HepG2 (cell line): Measurements from ENCODE around the gene TADA2A. TPM values are rescaled to one million over a fixed set of nuclear protein-coding genes. Genes with fewer than 3 reads are reported as not detected.

Experiments
- FOXJ3 ChIP-seq: sonication (generic); formaldehyde crosslinking; IDR thresholded peaks from 2 replicates; pipeline ENCODE4 v1.4.0; 2020; ENCODE audit warnings: missing genetic modification reagents, mild to moderate bottlenecking, borderline replicate concordance
- FOXO1 ChIP-seq: sonication (generic); formaldehyde crosslinking; IDR thresholded peaks from 2 replicates; pipeline ENCODE4 v1.4.0; 2020; ENCODE audit warnings: missing genetic modification reagents
- KDM2A ChIP-seq: sonication (generic); formaldehyde crosslinking; IDR thresholded peaks from 2 replicates; pipeline ENCODE4 v1.4.0; 2020; ENCODE audit warnings: low read depth, missing genetic modification reagents, borderline replicate concordance
- RBAK ChIP-seq: sonication (generic); formaldehyde crosslinking; IDR thresholded peaks from 2 replicates; pipeline ENCODE4 v1.5.1; 2020; ENCODE audit warnings: mild to moderate bottlenecking, missing genetic modification reagents
- SMARCC2 ChIP-seq: fragments of 450-650 bp; IDR thresholded peaks from 2 replicates; pipeline ENCODE4 v1.6.1; 2017; ENCODE audit warnings: antibody characterized with exemption, mild to moderate bottlenecking
- TOE1 ChIP-seq: sonication (generic); formaldehyde crosslinking; IDR thresholded peaks from 2 replicates; pipeline ENCODE4 v1.4.0; 2020; ENCODE audit warnings: mild to moderate bottlenecking, missing genetic modification reagents
- ZNF138 ChIP-seq: sonication (generic); formaldehyde crosslinking; IDR thresholded peaks from 2 replicates; pipeline ENCODE4 v1.5.0; 2020; ENCODE audit warnings: mild to moderate bottlenecking, low read depth, missing genetic modification reagents
- ZNF274 ChIP-seq: sonication (generic); formaldehyde crosslinking; IDR thresholded peaks from 2 replicates; pipeline ENCODE4 v1.5.1; 2020; ENCODE audit warnings: mild to moderate bottlenecking, missing genetic modification reagents
- ZNF44 ChIP-seq: sonication (generic); formaldehyde crosslinking; IDR thresholded peaks from 2 replicates; pipeline ENCODE4 v1.5.1; 2020; ENCODE audit warnings: mild to moderate bottlenecking, missing genetic modification reagents
- ZNF777 ChIP-seq: sonication (generic); formaldehyde crosslinking; IDR thresholded peaks from 2 replicates; pipeline ENCODE4 v1.4.0; 2020; ENCODE audit warnings: missing genetic modification reagents
- ZUFSP ChIP-seq: sonication (generic); formaldehyde crosslinking; IDR thresholded peaks from 2 replicates; pipeline ENCODE4 v1.9.0; 2021; ENCODE audit warnings: missing genetic modification reagents, mild to moderate bottlenecking, borderline replicate concordance
- polyA plus RNA-seq, 8 experiments: library from polyadenylated mRNA; depleted of rRNA in 3 of 8; stranded (reverse) in 7 of 8; unstranded in 1 of 8; fragments of >200 nt; fragmentation: Illumina TruSeq in 4 of 8; extraction: Trizol in 4 of 8; gene quantifications; 2 replicates each; pipeline versions ENCODE4 v1.2.1 to v1.2.3, GENCODE V29; 2011 to 2016; ENCODE audit warnings: low read depth in 4 of 8, missing spikeins in 1 of 8, mixed read lengths in 1 of 8; ENCODE audit not compliant: insufficient read depth in 1 of 8
- total RNA-seq, 5 experiments: library from RNA; depleted of rRNA; stranded (reverse); fragments of >200 nt; fragmentation: Illumina TruSeq; extraction: Trizol; gene quantifications; 2 replicates each; pipeline ENCODE4 v1.2.3, GENCODE V29; 2016; ENCODE audit warnings: low read depth in 1 of 5
- TF ChIP-seq, protein P1 (sequence below): sonication (generic); formaldehyde crosslinking; IDR thresholded peaks from 2 replicates; pipeline ENCODE4 v1.9.0; 2021; ENCODE audit warnings: missing genetic modification reagents, borderline replicate concordance
- TF ChIP-seq, protein P2 (sequence below), 2 experiments: sonication (generic) in 1 of 2; formaldehyde crosslinking in 1 of 2; IDR thresholded peaks; 2 replicates each; pipeline versions ENCODE4 v1.4.0 to v1.6.1; 2016 to 2020; ENCODE audit warnings: borderline replicate concordance in 1 of 2, low read depth in 1 of 2, mild to moderate bottlenecking in 1 of 2, missing genetic modification reagents in 1 of 2
- TF ChIP-seq, protein P3 (sequence below): sonication (generic); formaldehyde crosslinking; conservative IDR thresholded peaks from 2 replicates; pipeline ENCODE4 v1.4.0; 2020; ENCODE audit warnings: missing genetic modification reagents
- TF ChIP-seq, protein P4 (sequence below): IDR thresholded peaks from 2 replicates; pipeline ENCODE4 v1.6.1; 2016; ENCODE audit warnings: low read depth, borderline replicate concordance

The TADA2A gene
- total and polyA plus RNA-seq, 2 of the 13 experiments (the other 11 are each of a cell fraction or from before 2014, with no cell fraction given): 8.0 to 14.0 TPM

- TF ChIP-seq, protein P1, sequence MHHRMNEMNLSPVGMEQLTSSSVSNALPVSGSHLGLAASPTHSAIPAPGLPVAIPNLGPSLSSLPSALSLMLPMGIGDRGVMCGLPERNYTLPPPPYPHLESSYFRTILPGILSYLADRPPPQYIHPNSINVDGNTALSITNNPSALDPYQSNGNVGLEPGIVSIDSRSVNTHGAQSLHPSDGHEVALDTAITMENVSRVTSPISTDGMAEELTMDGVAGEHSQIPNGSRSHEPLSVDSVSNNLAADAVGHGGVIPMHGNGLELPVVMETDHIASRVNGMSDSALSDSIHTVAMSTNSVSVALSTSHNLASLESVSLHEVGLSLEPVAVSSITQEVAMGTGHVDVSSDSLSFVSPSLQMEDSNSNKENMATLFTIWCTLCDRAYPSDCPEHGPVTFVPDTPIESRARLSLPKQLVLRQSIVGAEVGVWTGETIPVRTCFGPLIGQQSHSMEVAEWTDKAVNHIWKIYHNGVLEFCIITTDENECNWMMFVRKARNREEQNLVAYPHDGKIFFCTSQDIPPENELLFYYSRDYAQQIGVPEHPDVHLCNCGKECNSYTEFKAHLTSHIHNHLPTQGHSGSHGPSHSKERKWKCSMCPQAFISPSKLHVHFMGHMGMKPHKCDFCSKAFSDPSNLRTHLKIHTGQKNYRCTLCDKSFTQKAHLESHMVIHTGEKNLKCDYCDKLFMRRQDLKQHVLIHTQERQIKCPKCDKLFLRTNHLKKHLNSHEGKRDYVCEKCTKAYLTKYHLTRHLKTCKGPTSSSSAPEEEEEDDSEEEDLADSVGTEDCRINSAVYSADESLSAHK (CRISPR knock-in tag): 0 out of 2 replicates have a peak, but pooled peaks have one; percentile 40
- TF ChIP-seq ZNF44 (CRISPR knock-in tag) (no peak), ZUFSP (CRISPR knock-in tag) (no peak), ZNF274 (CRISPR knock-in tag) (no peak), ZNF777 (CRISPR knock-in tag) (peak; percentile 5; the same call in 1 of the 2 replicates), SMARCC2 (no peak), KDM2A (CRISPR knock-in tag) (peak; percentile 68; the same call in 1 of the 2 replicates), ZNF138 (CRISPR knock-in tag) (0 out of 2 replicates have a peak, but pooled peaks have one; percentile 74), FOXJ3 (CRISPR knock-in tag) (no peak), FOXO1 (CRISPR knock-in tag) (no peak; the same call in 1 of the 2 replicates), RBAK (no peak), TOE1 (CRISPR knock-in tag) (0 out of 2 replicates have a peak, but pooled peaks have one; percentile 9)
- TF ChIP-seq, protein P2, sequence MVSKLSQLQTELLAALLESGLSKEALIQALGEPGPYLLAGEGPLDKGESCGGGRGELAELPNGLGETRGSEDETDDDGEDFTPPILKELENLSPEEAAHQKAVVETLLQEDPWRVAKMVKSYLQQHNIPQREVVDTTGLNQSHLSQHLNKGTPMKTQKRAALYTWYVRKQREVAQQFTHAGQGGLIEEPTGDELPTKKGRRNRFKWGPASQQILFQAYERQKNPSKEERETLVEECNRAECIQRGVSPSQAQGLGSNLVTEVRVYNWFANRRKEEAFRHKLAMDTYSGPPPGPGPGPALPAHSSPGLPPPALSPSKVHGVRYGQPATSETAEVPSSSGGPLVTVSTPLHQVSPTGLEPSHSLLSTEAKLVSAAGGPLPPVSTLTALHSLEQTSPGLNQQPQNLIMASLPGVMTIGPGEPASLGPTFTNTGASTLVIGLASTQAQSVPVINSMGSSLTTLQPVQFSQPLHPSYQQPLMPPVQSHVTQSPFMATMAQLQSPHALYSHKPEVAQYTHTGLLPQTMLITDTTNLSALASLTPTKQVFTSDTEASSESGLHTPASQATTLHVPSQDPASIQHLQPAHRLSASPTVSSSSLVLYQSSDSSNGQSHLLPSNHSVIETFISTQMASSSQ (IDR thresholded peaks at IDR 0.05; ENCODE audit: low read depth): no peak
- TF ChIP-seq, protein P2 (CRISPR knock-in tag; IDR thresholded peaks at IDR 0.05; ENCODE audit: borderline replicate concordance): no peak
- TF ChIP-seq, protein P3, sequence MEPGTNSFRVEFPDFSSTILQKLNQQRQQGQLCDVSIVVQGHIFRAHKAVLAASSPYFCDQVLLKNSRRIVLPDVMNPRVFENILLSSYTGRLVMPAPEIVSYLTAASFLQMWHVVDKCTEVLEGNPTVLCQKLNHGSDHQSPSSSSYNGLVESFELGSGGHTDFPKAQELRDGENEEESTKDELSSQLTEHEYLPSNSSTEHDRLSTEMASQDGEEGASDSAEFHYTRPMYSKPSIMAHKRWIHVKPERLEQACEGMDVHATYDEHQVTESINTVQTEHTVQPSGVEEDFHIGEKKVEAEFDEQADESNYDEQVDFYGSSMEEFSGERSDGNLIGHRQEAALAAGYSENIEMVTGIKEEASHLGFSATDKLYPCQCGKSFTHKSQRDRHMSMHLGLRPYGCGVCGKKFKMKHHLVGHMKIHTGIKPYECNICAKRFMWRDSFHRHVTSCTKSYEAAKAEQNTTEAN (CRISPR knock-in tag): no peak
- TF ChIP-seq, protein P4, sequence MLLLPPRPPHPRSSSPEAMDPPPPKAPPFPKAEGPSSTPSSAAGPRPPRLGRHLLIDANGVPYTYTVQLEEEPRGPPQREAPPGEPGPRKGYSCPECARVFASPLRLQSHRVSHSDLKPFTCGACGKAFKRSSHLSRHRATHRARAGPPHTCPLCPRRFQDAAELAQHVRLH (CRISPR knock-in tag): peak; percentile 84; the same call in 1 of the 2 replicates
Observed at GRCh38 chr17:37406635-37407461, at the start of gene TADA2A, which contains the start of gene ACACA (continued).
